ENCODE measurements around the gene SPRR2F.

- TF ChIP-seq KLF16 (IDR thresholded peaks at IDR 0.05) = no peak
- TF ChIP-seq CHAMP1 (IDR thresholded peaks at IDR 0.05) = no peak
- no peak for TF ChIP-seq ZNF436 (CRISPR knock-in tag; IDR thresholded peaks at IDR 0.05)
- no peak for TF ChIP-seq CBX8 (IDR thresholded peaks at IDR 0.05; ENCODE audit: borderline replicate concordance, extremely low read depth, low read depth, low read length, poor library complexity, severe bottlenecking)
- TF ChIP-seq HMGXB4 (CRISPR knock-in tag; IDR thresholded peaks at IDR 0.05) = no peak
- no peak for TF ChIP-seq EP300 (IDR thresholded peaks at IDR 0.05; ENCODE audit: low read length)
- no peak for TF ChIP-seq E2F3 (CRISPR knock-in tag; IDR thresholded peaks at IDR 0.05)
These were observed 6.2 kb upstream of the SPRR2F start for GRCh38 chr1:153119491-153119971.

Measured in K562 (cell line).